GM12864 (cell line): Measurements from ENCODE around the gene CLIC6.

Source experiments
- DNase-seq: peaks from one replicate; pipeline ENCODE4 v3.0.0-alpha.2; 2011; ENCODE audit warnings: low read depth
- H3K4me3 ChIP-seq: 2 replicates; pipeline ENCODE4 v1.5.1; 2011; ENCODE audit warnings: mild to moderate bottlenecking, low read depth, low read length, control low read depth
- TF ChIP-seq, protein P1 (sequence below): IDR thresholded peaks from 2 replicates; pipeline ENCODE4 v1.5.1; 2011; ENCODE audit warnings: low read depth, mild to moderate bottlenecking, moderate library complexity, low read length, control low read depth, inconsistent platforms; ENCODE audit errors: missing control alignments

Gene CLIC6

DNA sequence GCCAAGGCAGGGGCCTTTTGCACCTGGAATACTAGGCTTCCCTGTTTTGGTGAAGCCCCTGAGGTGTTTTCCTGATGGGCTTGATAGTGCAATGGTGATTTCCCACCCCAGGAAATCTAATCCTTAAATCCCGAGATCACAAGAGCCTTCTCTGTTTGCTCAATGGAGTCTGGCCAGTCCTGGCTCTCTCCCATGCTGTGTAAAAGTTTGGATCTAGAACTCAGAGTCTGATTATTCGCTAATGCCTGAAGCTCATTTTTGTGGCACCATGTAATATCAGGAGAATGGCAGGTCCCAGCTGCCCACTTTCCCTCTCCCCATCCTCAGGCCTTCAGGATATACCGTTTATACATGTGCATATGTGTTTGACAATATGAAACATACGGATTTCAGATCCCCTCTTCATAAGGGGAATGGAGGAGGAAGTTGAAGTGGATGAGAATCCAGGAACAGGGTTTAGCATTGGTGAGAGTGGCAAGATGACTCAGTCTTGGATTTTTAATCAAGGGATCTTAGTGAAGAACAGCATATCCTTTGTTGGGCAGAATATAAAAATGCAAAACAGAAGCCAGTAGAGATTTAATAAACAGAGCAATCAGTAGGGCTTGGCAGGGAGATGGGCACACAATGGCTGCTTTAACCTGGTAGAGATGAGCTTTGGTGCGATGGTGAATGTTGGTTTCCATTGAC, 62.1 kb downstream of the CLIC6 start:
- TF ChIP-seq, protein P1, sequence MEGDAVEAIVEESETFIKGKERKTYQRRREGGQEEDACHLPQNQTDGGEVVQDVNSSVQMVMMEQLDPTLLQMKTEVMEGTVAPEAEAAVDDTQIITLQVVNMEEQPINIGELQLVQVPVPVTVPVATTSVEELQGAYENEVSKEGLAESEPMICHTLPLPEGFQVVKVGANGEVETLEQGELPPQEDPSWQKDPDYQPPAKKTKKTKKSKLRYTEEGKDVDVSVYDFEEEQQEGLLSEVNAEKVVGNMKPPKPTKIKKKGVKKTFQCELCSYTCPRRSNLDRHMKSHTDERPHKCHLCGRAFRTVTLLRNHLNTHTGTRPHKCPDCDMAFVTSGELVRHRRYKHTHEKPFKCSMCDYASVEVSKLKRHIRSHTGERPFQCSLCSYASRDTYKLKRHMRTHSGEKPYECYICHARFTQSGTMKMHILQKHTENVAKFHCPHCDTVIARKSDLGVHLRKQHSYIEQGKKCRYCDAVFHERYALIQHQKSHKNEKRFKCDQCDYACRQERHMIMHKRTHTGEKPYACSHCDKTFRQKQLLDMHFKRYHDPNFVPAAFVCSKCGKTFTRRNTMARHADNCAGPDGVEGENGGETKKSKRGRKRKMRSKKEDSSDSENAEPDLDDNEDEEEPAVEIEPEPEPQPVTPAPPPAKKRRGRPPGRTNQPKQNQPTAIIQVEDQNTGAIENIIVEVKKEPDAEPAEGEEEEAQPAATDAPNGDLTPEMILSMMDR = no peak
- H3K4me3 ChIP-seq = no peak overlapping the region
- no peak for DNase-seq

DNA sequence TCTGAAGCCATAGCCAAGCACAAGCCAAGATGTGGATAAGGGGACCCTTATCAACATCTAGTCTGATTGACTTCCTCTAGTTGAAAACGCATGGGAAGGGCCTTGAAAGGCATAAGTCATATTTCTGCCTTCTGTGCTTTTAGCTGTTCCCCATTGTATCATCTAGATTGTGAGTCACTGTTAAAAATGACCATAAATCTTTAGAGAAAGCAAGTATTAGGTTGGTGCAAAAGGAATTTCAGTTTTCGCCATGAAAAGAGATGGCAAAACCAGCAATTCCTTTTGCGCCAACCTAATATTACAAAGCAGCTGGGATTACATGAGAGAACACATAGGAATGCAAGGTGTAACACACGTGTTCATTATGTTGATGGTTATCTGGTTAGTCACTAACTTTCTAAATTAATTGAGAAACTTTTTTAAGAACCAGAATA, 63.6 kb downstream of the CLIC6 start:
- TF ChIP-seq, protein P1 = no peak
- H3K4me3 ChIP-seq = no peak overlapping the region
- DNase-seq = no peak

DNA sequence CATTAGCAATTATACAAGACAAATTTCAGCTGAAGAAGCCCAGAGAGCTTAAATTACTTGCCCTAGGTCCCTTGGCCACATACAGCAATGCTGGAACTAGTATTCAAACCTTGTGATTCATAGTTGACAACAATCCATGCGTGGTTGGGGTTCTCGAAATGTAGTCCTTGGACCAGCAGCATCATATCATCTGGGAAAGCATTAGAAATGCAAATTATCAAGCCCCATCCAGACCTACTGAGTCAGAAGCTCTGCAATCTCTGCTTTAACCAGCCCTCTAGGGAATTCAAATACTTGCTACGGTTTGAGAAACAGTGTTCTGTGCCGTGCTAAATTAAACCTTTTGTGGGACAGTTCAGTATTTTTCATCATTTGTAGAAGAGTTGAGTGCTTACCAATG, 65.1 kb downstream of the CLIC6 start:
- TF ChIP-seq, protein P1 = no peak
- no peak for DNase-seq
- H3K4me3 ChIP-seq = no peak overlapping the region

DNA sequence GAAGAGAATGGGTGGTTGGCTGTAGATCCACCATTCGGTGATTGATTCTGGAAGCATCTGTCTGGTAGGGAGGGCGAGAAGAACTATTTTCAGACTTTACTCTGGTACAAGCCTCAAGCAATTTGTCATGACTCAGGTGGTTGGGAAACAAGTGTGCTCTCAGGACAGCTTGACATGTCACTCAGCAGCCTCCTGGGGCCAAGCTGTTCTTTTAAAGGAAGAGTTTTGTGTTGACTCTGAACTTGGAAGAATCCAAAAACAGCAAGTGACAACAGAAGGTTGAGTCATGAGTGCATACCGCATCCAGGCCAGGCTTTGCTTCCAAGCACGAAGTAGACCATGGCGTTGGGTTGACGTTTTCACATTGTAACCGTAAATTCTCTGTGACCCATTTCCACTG, 65.9 kb downstream of the CLIC6 start:
- no peak overlapping the region for H3K4me3 ChIP-seq
- no peak for DNase-seq
- TF ChIP-seq, protein P1 = no peak

DNA sequence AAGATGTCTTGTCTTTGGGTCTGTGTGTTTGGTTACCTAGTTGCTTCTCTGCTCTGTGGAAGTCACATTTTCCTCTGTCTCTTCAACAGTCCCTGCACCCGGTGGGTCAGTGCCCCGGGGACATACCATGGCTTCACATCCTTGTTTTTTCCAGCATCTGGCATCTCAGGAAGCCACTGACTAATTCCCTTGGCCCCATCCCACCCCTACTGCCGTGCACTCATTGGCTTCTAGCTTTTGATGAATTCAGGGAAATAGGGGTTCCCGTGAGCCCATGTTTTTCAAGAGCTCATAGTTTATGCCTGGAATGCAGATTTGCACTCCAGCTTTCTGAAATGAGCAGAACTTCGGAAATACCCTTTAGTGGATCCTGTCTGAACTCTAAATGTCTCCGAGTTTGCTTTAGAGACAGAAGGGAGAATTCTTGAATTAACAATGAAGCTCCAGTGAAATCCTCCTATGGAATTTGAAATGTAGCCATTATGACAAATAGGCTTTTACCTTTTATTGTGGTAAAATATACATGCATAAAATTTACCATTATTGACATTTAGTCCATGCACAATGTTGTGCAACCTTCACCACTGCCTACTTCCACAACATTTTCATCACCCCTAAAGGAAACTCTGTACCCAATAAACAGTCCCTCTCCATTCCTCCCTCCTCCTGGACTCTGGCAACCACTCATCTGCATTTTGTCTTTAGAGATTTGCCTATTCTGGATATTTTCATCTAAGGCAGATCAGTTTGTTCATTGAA, 67.5 kb downstream of the CLIC6 start:
- no peak overlapping the region for H3K4me3 ChIP-seq
- DNase-seq = no peak
- TF ChIP-seq, protein P1 = no peak

DNA sequence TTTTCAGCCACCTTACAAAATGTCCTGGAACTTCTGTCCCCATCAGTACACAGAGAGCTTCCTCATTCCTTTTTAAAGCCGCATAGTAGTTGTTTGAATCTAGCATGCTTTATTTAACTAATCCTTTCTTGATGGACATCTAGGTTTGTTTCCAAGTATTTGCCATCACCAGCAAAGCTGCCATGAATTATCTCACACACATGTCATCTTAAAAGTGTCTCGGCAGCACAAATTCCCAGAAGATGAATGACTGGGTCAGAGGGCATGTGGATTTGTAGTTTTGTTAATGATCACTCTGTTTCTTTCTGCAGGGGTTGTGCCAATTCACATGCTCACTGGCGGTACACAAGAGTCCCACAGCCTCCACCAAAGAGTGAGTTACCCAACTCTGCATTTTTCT, 68.3 kb downstream of the CLIC6 start:
- TF ChIP-seq, protein P1 = no peak
- DNase-seq = no peak
- no peak overlapping the region for H3K4me3 ChIP-seq
